ENCODE data around the gene MICALL2. TPM values are rescaled to one million over a fixed set of nuclear protein-coding genes. Genes with fewer than 3 reads are reported as not detected.
A peak's percentile ranks its signal among the peaks of the same experiment; 100 is the strongest.

MICALL2 gene
- total RNA-seq, 1 donor from 2014 or later: 14.2 TPM

GRCh38 chr7:1457949-1458682 lies 1.2 kb downstream of the MICALL2 start:
- FAIRE-seq (no peak), DNase-seq (ENCODE audit: low read depth) (no peak)
- H3K27me3 ChIP-seq (ENCODE audit: control insufficient read depth, insufficient read depth, low read length): no peaks in the 10 kb centered on the region

GRCh38 chr7:1457059-1457948 lies 2.0 kb downstream of the MICALL2 start:
- H3K4me3 ChIP-seq (ENCODE audit: low read depth, low read length): peak overlapping the region; percentile 95
- H3K36me3 ChIP-seq (ENCODE audit: control insufficient read depth, insufficient read depth, low read length): no peaks in the 10 kb centered on the region
- DNase-seq (ENCODE audit: low read depth) (no peak), FAIRE-seq (no peak)
- TF ChIP-seq CTCF (IDR thresholded peaks at IDR 0.05; ENCODE audit: insufficient read depth, low read length, severe bottlenecking): no peak
- H3K27me3 ChIP-seq (ENCODE audit: control insufficient read depth, insufficient read depth, low read length): no peaks in the 10 kb centered on the region

More at GRCh38 chr7:1457949-1458682, 1.2 kb downstream of the MICALL2 start:
- peak overlapping the region; percentile 95 for H3K4me3 ChIP-seq (ENCODE audit: low read depth, low read length)
- TF ChIP-seq CTCF (IDR thresholded peaks at IDR 0.05; ENCODE audit: insufficient read depth, low read length, severe bottlenecking): no peak
- H3K36me3 ChIP-seq (ENCODE audit: control insufficient read depth, insufficient read depth, low read length): no peaks in the 10 kb centered on the region

GRCh38 chr7:1455955-1456354 lies 3.3 kb downstream of the MICALL2 start:
- peaks cover 2% of the 10 kb centered on the region for H3K36me3 ChIP-seq (ENCODE audit: control insufficient read depth, insufficient read depth, low read length)
- no peak overlapping the region for H3K4me3 ChIP-seq (ENCODE audit: low read depth, low read length)
- TF ChIP-seq CTCF (IDR thresholded peaks at IDR 0.05; ENCODE audit: insufficient read depth, low read length, severe bottlenecking): no peak
- DNase-seq (ENCODE audit: low read depth): no peak
- H3K27me3 ChIP-seq (ENCODE audit: control insufficient read depth, insufficient read depth, low read length): no peaks in the 10 kb centered on the region
- no peak for FAIRE-seq

GRCh38 chr7:1455241-1455939 lies 3.9 kb downstream of the MICALL2 start:
- no peak for TF ChIP-seq CTCF (IDR thresholded peaks at IDR 0.05; ENCODE audit: insufficient read depth, low read length, severe bottlenecking)
- FAIRE-seq: no peak
- H3K4me3 ChIP-seq (ENCODE audit: low read depth, low read length): peak overlapping the region; percentile 26
- peak; percentile 70 for DNase-seq (ENCODE audit: low read depth)
- H3K36me3 ChIP-seq (ENCODE audit: control insufficient read depth, insufficient read depth, low read length): peaks cover 7% of the 10 kb centered on the region
- H3K27me3 ChIP-seq (ENCODE audit: control insufficient read depth, insufficient read depth, low read length): no peaks in the 10 kb centered on the region

GRCh38 chr7:1454542-1454941 lies 4.7 kb downstream of the MICALL2 start:
- H3K4me3 ChIP-seq (ENCODE audit: low read depth, low read length): peak overlapping the region; percentile 26
- FAIRE-seq: no peak

More at GRCh38 chr7:1454542-1454941, 4.7 kb downstream of the MICALL2 start:
- DNase-seq (ENCODE audit: low read depth): no peak
- TF ChIP-seq CTCF (IDR thresholded peaks at IDR 0.05; ENCODE audit: insufficient read depth, low read length, severe bottlenecking): no peak
- no peaks in the 10 kb centered on the region for H3K27me3 ChIP-seq (ENCODE audit: control insufficient read depth, insufficient read depth, low read length)
- peaks cover 11% of the 10 kb centered on the region for H3K36me3 ChIP-seq (ENCODE audit: control insufficient read depth, insufficient read depth, low read length)

Data from bronchial epithelial cell (primary cell).